Measurements from ENCODE around the gene CTNNBL1.

CTNNBL1 gene

DNA sequence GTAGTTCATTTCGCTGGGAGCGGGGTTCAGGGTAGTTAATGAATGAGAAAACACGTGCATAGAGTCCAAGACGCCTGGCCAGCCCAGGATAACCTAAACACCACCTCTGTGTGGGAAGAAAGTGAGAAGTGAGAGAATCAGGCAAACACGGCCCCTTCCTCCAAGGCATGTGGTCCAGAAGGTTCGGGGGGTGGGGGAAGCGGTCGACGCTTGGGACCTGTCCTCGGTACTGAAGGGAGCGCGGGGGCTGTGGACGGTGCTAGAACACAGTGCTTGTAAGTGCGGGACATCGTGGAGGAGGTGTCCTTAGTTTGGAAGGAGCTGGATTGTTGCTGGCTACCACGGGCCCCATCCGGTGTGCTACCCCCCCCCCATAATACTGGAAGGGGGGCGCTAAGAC lies 207.4 kb downstream of the CTNNBL1 start:
- no peak overlapping the region for H3K4me2 ChIP-seq (ENCODE audit: low read length)
- DNase-seq, result peak; percentile 62
- no peak overlapping the region for H3K23ac ChIP-seq (ENCODE audit: low read length)
- no peak overlapping the region for H3K9ac ChIP-seq (ENCODE audit: low read length)
- H4K5ac ChIP-seq (ENCODE audit: low read length), result no peak overlapping the region
- no CpG with 5 or more reads among the region's 18 CpGs for WGBS (ENCODE audit: extremely low coverage, insufficient coverage, low lambda C conversion rate)
- no peak overlapping the region for H3K27ac ChIP-seq (ENCODE audit: low read depth, low read length)
- H2BK5ac ChIP-seq (ENCODE audit: low read length), result no peak overlapping the region
- H3K4me3 ChIP-seq (ENCODE audit: low read length), result no peak overlapping the region
- H3K79me1 ChIP-seq (ENCODE audit: low read length), result no peaks in the 10 kb centered on the region
- no peaks in the 10 kb centered on the region for H3K27me3 ChIP-seq (ENCODE audit: insufficient read depth, low read length, poor library complexity)
- no peak overlapping the region for H3K56ac ChIP-seq (ENCODE audit: low read length)
- H3K18ac ChIP-seq (ENCODE audit: low read length), result no peak overlapping the region
- H3K4me1 ChIP-seq (ENCODE audit: control insufficient read depth, low read depth, low read length), result peaks cover 3% of the 10 kb centered on the region
- H2BK15ac ChIP-seq (replicated peaks; ENCODE audit: low read depth), result no peak overlapping the region
- no peaks in the 10 kb centered on the region for H3K36me3 ChIP-seq (ENCODE audit: control insufficient read depth, insufficient read depth, low read length)
- no peak overlapping the region for H2BK120ac ChIP-seq (ENCODE audit: low read depth, low read length)
- no peak overlapping the region for H4K8ac ChIP-seq (ENCODE audit: low read depth, low read length)
- no peaks in the 10 kb centered on the region for H3K79me2 ChIP-seq (ENCODE audit: control insufficient read depth, insufficient read depth, low read length)
- no peak overlapping the region for H2AK5ac ChIP-seq (ENCODE audit: low read length)
- H3K4ac ChIP-seq (ENCODE audit: low read depth, low read length), result no peak overlapping the region

DNA sequence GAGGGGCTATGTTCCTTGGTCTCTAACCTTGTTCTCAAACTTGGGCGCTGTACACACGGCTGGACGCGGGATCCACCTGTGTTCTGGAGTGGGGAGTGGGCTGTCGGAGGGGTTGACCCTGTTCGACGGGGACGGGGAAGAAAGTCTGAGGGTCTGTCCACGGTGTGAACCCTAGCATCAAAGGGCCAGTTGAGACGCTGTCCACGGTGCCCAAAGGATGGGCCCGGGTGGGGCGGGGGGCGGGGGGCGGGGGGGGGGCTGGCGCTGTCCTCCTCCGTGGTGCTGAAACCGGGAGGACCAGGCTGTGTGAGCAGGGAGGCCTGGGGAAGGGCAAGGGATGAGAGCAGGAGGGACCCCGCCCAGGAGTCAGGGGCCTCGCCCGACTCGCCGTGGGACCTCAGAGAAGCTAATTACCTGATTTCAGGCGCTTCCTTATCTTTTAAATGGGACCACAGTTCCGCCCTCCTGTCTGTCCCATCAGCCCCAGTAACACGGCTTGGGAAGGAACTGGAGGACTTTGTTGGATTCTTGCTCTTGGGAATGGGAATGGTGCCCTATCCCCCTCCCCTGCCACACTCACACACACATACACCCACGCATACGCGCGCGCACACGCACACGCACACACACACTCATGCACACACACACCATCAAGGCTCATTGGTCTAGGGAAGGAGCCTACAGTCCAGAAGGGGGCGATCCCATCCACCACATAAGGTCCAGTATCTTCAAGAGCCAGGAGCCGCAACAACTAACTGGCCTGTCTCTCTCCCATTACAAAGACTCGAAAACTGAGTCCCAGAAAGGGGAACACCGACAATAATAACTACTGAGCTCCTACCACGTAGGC lies 208.0 kb downstream of the CTNNBL1 start:
- H3K9ac ChIP-seq (ENCODE audit: low read length), result no peak overlapping the region
- DNase-seq, result peak; percentile 88
- no peak overlapping the region for H3K18ac ChIP-seq (ENCODE audit: low read length)
- no peaks in the 10 kb centered on the region for H3K79me2 ChIP-seq (ENCODE audit: control insufficient read depth, insufficient read depth, low read length)
- H2BK15ac ChIP-seq (replicated peaks; ENCODE audit: low read depth), result no peak overlapping the region
- no peak overlapping the region for H2BK5ac ChIP-seq (ENCODE audit: low read length)
- H3K23ac ChIP-seq (ENCODE audit: low read length), result no peak overlapping the region
- H2BK120ac ChIP-seq (ENCODE audit: low read depth, low read length), result no peak overlapping the region
- peaks cover 2% of the 10 kb centered on the region for H3K4me1 ChIP-seq (ENCODE audit: control insufficient read depth, low read depth, low read length)
- H3K56ac ChIP-seq (ENCODE audit: low read length), result no peak overlapping the region
- H2AK5ac ChIP-seq (ENCODE audit: low read length), result no peak overlapping the region
- H3K27me3 ChIP-seq (ENCODE audit: insufficient read depth, low read length, poor library complexity), result no peaks in the 10 kb centered on the region
- no peak overlapping the region for H3K4me3 ChIP-seq (ENCODE audit: low read length)
- H4K8ac ChIP-seq (ENCODE audit: low read depth, low read length), result no peak overlapping the region
- no peak overlapping the region for H3K4ac ChIP-seq (ENCODE audit: low read depth, low read length)
- no peaks in the 10 kb centered on the region for H3K79me1 ChIP-seq (ENCODE audit: low read length)
- no peak overlapping the region for H3K27ac ChIP-seq (ENCODE audit: low read depth, low read length)
- no CpG with 5 or more reads among the region's 38 CpGs for WGBS (ENCODE audit: extremely low coverage, insufficient coverage, low lambda C conversion rate)
- no peak overlapping the region for H4K5ac ChIP-seq (ENCODE audit: low read length)
- H3K4me2 ChIP-seq (ENCODE audit: low read length), result no peak overlapping the region
- no peaks in the 10 kb centered on the region for H3K36me3 ChIP-seq (ENCODE audit: control insufficient read depth, insufficient read depth, low read length)

- H4K5ac ChIP-seq (ENCODE audit: low read length), result no peak within 1 kb of the TSS
- H3K56ac ChIP-seq (ENCODE audit: low read length), result peak within 1 kb of the TSS; percentile 69
- no peaks in the 10 kb centered on the region for H3K4me1 ChIP-seq (ENCODE audit: control insufficient read depth, low read depth, low read length)
- H2BK120ac ChIP-seq (ENCODE audit: low read depth, low read length), result no peak within 1 kb of the TSS
- no peak within 1 kb of the TSS for H2BK15ac ChIP-seq (replicated peaks; ENCODE audit: low read depth)
- H3K4ac ChIP-seq (ENCODE audit: low read depth, low read length), result no peak within 1 kb of the TSS
- H4K8ac ChIP-seq (ENCODE audit: low read depth, low read length), result no peak within 1 kb of the TSS
- no peaks in the 10 kb centered on the region for H3K27me3 ChIP-seq (ENCODE audit: insufficient read depth, low read length, poor library complexity)
- H3K27ac ChIP-seq (ENCODE audit: low read depth, low read length), result no peak within 1 kb of the TSS
- peak within 1 kb of the TSS; percentile 53 for H3K4me2 ChIP-seq (ENCODE audit: low read length)
- WGBS (ENCODE audit: extremely low coverage, insufficient coverage, low lambda C conversion rate), result no CpG with 5 or more reads among the region's 71 CpGs
- DNase-seq, result peak; percentile 56
- H3K18ac ChIP-seq (ENCODE audit: low read length), result no peak within 1 kb of the TSS
- H3K36me3 ChIP-seq (ENCODE audit: control insufficient read depth, insufficient read depth, low read length), result no peaks in the 10 kb centered on the region
- no peaks in the 10 kb centered on the region for H3K79me2 ChIP-seq (ENCODE audit: control insufficient read depth, insufficient read depth, low read length)
- H3K79me1 ChIP-seq (ENCODE audit: low read length), result no peaks in the 10 kb centered on the region
- H3K9ac ChIP-seq (ENCODE audit: low read length), result peak within 1 kb of the TSS; percentile 37
- no peak within 1 kb of the TSS for H3K4me3 ChIP-seq (ENCODE audit: low read length)
- H2BK5ac ChIP-seq (ENCODE audit: low read length), result no peak within 1 kb of the TSS
- H3K23ac ChIP-seq (ENCODE audit: low read length), result no peak within 1 kb of the TSS
- H2AK5ac ChIP-seq (ENCODE audit: low read length), result no peak within 1 kb of the TSS
Measured at GRCh38 chr20:37902504-37903313, 208.9 kb downstream of the CTNNBL1 start, which contains the start of gene VSTM2L. Gene VSTM2L (plus strand): TSS chr20:37903127. CDS start chr20:37903351, 224 bp downstream.

DNA sequence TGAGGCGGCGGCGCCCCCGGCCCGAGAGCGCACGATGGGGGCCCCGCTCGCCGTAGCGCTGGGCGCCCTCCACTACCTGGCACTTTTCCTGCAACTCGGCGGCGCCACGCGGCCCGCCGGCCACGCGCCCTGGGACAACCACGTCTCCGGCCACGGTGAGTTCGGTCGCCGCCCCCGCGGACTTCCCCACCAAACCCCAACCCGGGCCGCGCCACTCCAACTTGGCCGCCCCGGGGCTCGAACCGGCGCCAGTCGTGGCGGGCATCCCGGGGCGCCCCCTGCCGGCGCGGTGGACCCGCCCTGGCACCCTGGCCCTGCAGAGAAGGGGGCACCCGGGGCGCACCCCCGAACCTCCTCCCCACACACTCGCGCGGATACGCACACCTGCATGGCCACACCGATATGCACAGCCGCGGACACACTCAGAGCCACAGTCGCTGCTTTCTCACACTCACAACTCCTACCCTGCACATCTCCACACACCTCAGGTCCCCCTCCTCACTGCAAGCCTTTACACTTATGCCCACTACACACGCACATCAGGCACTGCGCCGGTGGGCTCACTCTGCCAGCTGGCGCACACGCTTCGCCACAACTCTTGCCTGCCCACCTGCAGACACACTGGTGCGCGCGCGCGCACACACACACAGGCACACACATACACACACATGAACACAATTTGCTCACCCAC lies 209.6 kb downstream of the CTNNBL1 start:
- no peaks in the 10 kb centered on the region for H3K27me3 ChIP-seq (ENCODE audit: insufficient read depth, low read length, poor library complexity)
- H3K56ac ChIP-seq (ENCODE audit: low read length), result peak overlapping the region; percentile 69
- peak overlapping the region; percentile 53 for H3K4me2 ChIP-seq (ENCODE audit: low read length)
- no peak overlapping the region for H3K4me3 ChIP-seq (ENCODE audit: low read length)
- WGBS (ENCODE audit: extremely low coverage, insufficient coverage, low lambda C conversion rate), result no CpG with 5 or more reads among the region's 67 CpGs
- no peak overlapping the region for H3K27ac ChIP-seq (ENCODE audit: low read depth, low read length)
- no peak overlapping the region for H3K4ac ChIP-seq (ENCODE audit: low read depth, low read length)
- no peaks in the 10 kb centered on the region for H3K79me1 ChIP-seq (ENCODE audit: low read length)
- H4K8ac ChIP-seq (ENCODE audit: low read depth, low read length), result no peak overlapping the region
- no peaks in the 10 kb centered on the region for H3K4me1 ChIP-seq (ENCODE audit: control insufficient read depth, low read depth, low read length)
- H2BK120ac ChIP-seq (ENCODE audit: low read depth, low read length), result no peak overlapping the region
- no peak overlapping the region for H2BK15ac ChIP-seq (replicated peaks; ENCODE audit: low read depth)
- no peak overlapping the region for H4K5ac ChIP-seq (ENCODE audit: low read length)
- H3K9ac ChIP-seq (ENCODE audit: low read length), result peak overlapping the region; percentile 37
- no peak overlapping the region for H3K18ac ChIP-seq (ENCODE audit: low read length)
- no peaks in the 10 kb centered on the region for H3K36me3 ChIP-seq (ENCODE audit: control insufficient read depth, insufficient read depth, low read length)
- no peak overlapping the region for H2AK5ac ChIP-seq (ENCODE audit: low read length)
- no peak overlapping the region for H2BK5ac ChIP-seq (ENCODE audit: low read length)
- no peaks in the 10 kb centered on the region for H3K79me2 ChIP-seq (ENCODE audit: control insufficient read depth, insufficient read depth, low read length)
- H3K23ac ChIP-seq (ENCODE audit: low read length), result no peak overlapping the region
- no peak for DNase-seq

DNA sequence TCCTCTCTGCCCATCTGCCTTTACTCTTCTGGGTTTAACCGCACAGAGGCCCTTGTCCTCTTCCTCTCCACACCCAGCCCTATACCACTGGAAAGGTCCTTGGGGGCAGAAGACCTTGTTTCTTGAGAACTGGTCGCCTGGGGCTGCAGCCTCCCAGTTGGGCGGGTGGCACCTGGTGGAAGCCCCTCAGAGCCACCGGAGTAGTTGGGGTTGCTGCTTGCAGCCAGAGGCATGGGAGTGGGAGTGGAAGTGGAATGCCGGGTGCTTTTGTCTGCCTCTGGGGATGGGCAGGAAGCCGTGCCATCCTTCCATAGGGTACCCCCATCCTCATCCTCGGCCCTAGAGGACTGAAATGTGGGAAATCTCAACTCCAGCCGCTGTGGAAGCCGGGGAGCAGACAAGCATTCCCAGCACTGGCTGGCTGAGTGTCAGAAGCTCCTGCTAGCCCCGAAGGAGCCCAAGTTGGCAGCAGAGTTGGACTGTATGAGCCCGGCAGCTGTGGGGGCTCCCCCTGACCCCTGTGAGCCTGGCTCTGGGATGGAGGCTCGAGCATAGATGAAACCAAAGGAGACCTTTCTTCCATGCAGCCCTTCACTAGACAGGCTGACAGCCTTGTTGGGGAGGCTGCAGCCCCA lies 210.3 kb downstream of the CTNNBL1 start:
- Histone ChIP-seq H3K4me1 (ENCODE audit: control insufficient read depth, low read depth, low read length) (no peaks in the 10 kb centered on the region), H3K79me2 (ENCODE audit: control insufficient read depth, insufficient read depth, low read length) (no peaks in the 10 kb centered on the region), H2BK120ac (ENCODE audit: low read depth, low read length) (no peak overlapping the region), H3K79me1 (ENCODE audit: low read length) (no peaks in the 10 kb centered on the region), H3K4me3 (ENCODE audit: low read length) (no peak overlapping the region), H3K9ac (ENCODE audit: low read length) (no peak overlapping the region), H3K4ac (ENCODE audit: low read depth, low read length) (no peak overlapping the region), H4K8ac (ENCODE audit: low read depth, low read length) (no peak overlapping the region), H3K4me2 (ENCODE audit: low read length) (no peak overlapping the region), H3K27me3 (ENCODE audit: insufficient read depth, low read length, poor library complexity) (no peaks in the 10 kb centered on the region), H4K5ac (ENCODE audit: low read length) (no peak overlapping the region), H3K36me3 (ENCODE audit: control insufficient read depth, insufficient read depth, low read length) (no peaks in the 10 kb centered on the region), H3K18ac (ENCODE audit: low read length) (no peak overlapping the region), H2BK15ac (replicated peaks; ENCODE audit: low read depth) (no peak overlapping the region), H2BK5ac (ENCODE audit: low read length) (no peak overlapping the region), H3K27ac (ENCODE audit: low read depth, low read length) (no peak overlapping the region), H3K23ac (ENCODE audit: low read length) (no peak overlapping the region), H2AK5ac (ENCODE audit: low read length) (no peak overlapping the region), H3K56ac (ENCODE audit: low read length) (no peak overlapping the region)
- DNase-seq, result no peak
- no CpG with 5 or more reads among the region's 12 CpGs for WGBS (ENCODE audit: extremely low coverage, insufficient coverage, low lambda C conversion rate)
